DMS79 (cell line): ENCODE measurements around the gene CAPN14.

ENCODE experiments used
- DNase-seq: peaks from one replicate; lab custom pipeline; 2025; lab: John Stamatoyannopoulos, UW

CAPN14 gene

GRCh38 chr2:31217465-31218200, at the start of gene CAPN14:
Gene CAPN14 (minus strand): TSS chr2:31217515. CDS start chr2:31205447, 12,068 bp downstream.
- no peak for DNase-seq

- DNase-seq, result no peak
Observed at GRCh38 chr2:31266804-31267203, 49.5 kb upstream of the CAPN14 start.

GRCh38 chr2:31265234-31265633, 47.9 kb upstream of the CAPN14 start:
- DNase-seq, result no peak

- DNase-seq, result no peak
Observed at GRCh38 chr2:31263636-31264190, 46.4 kb upstream of the CAPN14 start.

DNA sequence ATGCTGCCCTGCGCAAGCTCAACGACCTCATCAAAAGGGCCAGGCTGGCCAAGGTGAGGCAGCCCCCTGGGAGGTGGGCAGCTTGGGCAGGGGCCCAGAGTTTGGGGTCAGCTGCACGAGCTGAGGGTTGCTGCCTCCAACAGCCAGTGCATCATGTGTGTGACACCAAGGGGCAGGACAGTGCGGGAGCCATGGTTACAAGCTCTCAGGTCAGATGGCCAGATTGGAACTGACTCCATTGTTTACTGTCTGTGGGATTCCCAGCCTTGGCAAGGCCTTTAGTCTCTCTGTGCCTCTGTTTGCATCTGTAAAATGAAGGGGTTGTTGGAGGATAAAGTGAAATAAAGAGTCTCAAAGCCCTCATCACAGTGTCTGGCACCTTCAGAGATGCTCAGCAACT, 43.6 kb upstream of the CAPN14 start:
- no peak for DNase-seq

DNA sequence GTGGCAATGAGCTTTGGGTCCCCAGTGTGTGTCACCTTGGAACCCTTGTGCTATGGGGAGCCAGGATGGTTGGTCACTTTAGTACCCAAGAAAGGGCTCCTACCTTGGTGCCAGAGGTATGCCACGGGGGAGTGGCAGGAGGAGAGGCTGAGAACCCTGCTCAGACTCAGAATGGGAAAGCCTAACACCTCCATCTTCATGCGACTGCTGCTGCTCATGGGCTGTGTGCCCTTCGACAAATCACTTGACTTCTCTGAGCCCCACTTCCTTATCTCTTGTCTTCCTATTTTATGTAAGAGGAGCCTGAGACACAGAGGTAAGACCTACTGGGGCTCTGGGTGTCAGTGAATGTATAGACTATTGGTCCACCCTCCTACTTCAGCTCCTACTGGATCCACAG, 41.8 kb upstream of the CAPN14 start:
- no peak for DNase-seq

DNA sequence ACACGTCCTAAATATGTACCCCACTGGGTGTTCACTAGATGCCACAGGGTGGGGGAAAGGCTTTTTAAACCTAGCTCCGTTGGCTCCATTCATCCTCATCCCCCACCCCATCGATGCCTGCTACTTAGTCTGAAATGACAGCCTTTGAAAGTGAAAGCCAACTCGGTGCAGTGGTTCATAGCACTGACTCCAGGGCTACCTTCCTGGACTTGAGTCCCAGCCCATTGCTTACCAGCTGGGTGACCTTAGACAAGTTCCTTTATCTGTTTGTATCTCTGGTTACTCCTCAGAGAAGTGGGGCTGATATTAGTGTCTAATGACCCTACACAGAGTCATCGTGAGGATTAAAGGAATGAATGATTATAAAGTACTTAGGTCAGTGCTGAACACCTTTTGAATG, 41.0 kb upstream of the CAPN14 start:
- DNase-seq, result no peak

GRCh38 chr2:31256611-31257382, 39.5 kb upstream of the CAPN14 start:
- DNase-seq, result no peak

DNA sequence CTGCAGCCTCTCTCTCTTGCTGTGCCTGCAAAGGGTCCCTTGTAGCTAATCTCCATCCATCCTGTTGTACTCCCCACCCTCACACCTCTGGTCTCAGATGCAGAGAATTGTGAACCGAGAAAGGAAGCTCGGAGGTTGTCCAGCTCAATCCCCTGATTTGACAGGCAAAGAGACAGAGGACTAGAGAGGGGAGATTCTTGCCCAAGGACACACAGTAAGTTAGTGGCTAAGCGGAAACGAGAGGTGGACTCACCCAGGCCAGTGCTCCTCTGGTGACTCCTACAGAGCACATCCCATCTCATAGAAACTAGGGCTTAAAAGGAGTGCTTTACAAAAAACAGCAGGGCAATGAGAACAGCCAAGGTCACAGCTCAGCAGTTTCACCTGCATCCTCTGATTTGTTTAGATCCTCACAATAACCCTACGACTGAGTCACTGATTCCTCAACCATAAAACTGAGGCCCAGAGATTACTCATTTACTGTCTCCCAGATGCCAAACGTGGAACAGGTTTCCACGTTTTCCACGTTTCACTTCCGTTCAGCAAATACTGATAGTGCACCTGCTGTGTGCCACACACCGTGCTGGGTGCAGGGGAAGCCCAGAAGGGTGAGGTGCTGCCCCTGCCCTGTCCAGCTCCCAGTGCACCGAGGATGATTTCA, 38.7 kb upstream of the CAPN14 start:
- no peak for DNase-seq

DNA sequence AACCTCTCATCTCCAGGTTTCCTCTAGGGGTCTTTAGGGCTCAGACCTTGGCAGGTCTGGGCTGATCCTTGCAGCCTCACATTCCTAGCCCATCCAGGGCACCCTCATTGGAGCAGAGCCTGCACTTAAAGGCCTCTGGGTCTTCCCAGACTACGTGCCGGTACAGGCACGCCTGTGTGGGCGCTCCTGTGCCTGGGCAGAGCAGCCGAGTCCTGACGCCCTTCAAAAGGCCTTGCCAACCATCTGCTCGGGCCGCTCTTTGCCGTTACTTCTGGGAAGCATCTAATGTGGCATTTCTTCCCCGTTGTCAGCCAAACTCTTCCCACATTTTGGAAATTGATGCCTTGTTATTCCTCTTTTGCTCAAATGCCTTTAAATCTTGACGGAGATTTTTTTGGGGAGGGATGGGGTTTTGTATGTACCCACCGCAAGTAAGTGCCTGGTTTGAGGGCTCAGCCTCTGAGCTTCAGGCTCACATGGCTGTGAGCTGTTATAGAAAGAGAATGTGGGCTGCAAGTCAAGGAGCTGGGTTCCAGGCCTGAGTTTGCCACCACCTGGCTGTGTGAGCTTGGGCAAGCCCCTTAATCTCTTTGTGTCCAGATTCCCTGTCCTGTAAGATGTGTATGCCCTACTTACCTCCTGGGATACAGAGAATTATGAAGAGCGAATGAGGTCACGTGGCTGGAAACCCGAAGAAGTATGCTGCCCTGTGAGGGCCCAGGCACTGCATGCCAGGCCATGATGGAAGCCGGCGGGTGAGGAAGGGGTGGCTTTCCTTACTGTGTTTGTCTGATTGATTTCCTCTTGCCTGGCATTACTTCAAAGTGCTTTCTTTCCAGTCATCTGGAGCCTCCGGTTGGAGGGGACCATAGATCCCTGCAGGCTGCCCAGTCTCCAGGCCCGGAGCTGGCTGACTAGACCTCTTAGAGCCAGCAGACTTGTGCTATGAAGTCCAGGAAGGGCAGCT, 37.2 kb upstream of the CAPN14 start:
- DNase-seq, result no peak

GRCh38 chr2:31253356-31254131, 36.2 kb upstream of the CAPN14 start:
- DNase-seq, result no peak

GRCh38 chr2:31251851-31252250, 34.5 kb upstream of the CAPN14 start:
- DNase-seq, result no peak

DNA sequence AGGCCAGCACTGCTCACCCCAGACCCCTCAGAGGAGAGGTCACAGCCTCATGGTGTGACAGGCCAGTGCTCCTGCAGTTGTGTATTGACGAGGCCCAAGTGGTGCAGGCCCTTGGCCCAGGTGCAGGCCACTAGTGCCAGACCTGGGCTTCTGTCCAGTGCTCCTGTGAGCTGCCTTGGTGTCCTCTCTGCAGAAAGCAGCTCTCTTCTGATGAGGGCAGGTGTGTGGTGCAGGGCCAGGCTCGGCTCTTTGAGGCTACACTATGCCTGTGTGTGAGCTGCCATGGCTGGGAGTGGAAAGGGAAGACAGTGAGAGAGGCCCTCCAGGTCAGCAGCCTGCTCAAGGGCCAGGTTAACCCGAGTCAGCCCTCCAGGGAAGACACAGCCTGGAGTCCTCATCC, 33.7 kb upstream of the CAPN14 start:
- DNase-seq, result no peak

DNA sequence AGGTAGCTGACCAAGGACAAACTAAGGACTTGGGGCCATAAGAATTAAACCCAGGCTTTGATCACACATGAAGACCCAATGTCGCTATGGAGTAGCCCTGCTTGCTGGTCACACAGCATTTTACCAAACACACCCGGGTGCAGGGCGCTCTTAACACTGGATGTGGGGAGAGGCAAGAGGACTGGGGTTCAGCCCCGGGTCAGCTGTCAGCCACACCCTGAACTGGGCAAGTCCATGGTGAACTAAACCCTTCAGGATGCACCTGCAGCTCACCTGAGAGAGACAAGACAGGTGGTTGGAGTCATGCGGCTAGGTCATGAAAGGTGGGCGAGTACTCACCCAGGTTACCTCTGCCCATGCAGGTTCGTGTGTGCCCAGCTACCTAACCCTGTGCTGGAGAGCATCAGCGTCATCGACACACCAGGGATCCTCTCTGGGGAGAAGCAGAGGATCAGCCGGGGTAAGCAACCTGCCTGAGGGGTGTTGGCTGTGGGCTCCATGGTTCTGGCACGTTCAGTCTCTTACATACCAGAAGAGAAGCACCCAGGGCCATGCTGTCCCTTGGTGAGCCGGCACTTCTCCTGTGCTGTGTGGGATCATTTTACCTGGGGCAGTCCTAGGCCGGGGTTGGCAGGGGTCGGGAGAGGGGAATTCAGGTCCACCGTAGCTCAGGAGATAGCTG, 31.8 kb upstream of the CAPN14 start:
- no peak for DNase-seq

GRCh38 chr2:31248139-31248538, 30.8 kb upstream of the CAPN14 start:
- DNase-seq, result no peak

DNA sequence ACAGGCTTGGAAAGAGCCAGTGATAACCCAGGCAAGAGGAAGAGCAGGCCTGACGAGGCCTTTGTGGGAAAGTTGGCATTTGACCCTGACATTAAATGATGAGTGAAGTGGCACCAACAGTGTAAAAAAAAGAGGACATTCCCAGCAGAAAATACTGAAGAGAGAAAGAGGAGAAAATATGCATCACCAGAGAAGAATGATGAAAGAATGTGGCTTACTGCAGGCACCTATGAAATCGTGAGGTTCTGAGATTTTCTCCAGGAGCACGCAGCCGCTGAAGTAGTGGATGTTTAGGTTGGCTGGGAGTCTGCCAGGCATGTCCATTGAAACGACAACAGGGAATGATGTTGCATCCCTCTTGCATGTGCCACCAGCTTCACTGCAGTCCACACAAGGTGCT, 30.4 kb upstream of the CAPN14 start:
- DNase-seq, result no peak

DNA sequence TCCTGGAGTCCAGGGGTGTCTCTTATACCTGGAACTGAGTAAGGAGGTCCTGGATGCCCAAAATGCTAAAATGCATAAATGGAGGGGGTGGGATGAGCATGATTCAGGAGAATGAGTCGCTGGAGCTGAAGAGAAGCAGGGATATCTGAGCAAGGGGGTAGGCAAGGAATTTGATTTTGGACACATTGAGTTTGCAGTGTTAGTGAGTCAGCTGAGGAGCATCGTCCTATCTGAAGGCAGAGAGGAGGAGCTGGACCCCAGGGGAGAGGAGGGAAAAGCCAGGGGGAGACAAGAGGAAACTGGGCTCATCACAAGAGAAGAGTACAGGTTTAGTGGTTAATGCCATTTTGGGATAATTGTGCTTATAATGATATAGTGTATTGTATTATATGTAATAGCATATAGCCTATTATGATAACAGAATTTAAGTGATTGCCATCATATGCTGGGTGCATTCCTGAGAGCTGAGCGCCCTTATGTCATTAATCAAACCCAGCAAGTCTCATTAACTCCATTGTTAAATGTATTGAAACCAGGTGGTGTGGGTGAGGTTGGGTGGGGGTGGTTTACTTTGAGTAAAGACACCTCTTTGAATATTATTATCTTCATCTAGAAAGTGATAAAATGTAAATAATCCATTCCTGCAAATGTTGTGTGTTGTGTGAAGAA, 29.0 kb upstream of the CAPN14 start:
- no peak for DNase-seq

GRCh38 chr2:31244101-31244500, 26.8 kb upstream of the CAPN14 start:
- no peak for DNase-seq

DNA sequence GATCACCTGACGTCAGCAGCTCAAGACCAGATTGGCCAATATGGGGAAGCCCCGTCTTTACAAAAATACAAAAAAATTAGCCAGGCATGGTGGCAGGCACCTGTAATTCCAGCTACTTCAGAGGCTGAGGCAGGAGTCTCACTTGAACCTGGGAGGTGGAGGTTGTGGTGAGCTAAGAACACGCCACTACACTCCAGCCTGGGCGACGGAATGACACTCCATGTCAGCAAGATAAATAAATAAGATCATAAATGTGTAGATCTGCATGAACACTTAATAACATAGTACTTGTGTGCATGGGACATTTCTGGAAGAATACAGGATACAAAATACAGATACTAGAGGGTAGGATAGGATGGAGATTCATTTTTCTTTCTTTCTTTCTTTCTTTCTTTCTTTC, 25.7 kb upstream of the CAPN14 start:
- no peak for DNase-seq
